ENCODE data around the gene DACT2.

DNA sequence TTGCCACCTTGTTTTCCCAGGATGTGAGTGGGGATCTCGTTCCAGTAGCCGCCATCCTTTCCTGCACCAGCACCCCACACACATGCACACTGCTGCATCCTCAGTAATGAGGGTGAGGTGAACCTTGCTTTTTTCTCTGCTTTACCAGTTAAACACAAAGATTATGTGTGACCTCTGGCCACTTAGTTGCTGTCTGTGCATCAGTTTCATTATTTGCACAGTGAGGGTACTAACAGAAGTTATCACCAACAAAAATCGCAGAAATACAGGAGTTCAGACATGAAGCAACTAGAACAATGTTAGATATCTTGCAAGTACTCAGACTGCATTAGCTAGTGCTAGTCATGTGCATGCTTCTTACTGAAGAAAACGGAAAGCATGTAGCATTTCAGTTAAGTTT lies 17.4 kb upstream of the DACT2 start:
- TF ChIP-seq CTCF (IDR thresholded peaks at IDR 0.05) (no peak), POLR2A (IDR thresholded peaks at IDR 0.05) (no peak)

All from right lobe of liver (tissue), 4 donors.